Dermis microvascular lymphatic vessel endothelial cell (primary cell): ENCODE data around the gene PPHLN1. TPM values are rescaled to one million over a fixed set of nuclear protein-coding genes. Genes with fewer than 3 reads are reported as not detected.

Experiments
- DNase-seq, 2 donors: peaks; one replicate each; pipeline versions ENCODE4 v3.0.0 to v3.0.0-alpha.2; 2010; ENCODE audit warnings: low read depth in 2 of 2
- total RNA-seq: library from RNA; depleted of rRNA; stranded (reverse); fragments of >200 nt; gene quantifications from 2 replicates; pipeline ENCODE4 v1.2.1, GENCODE V29; 2014

PPHLN1 gene
- total RNA-seq, 1 donor from 2014 or later, result 57.6 TPM

GRCh38 chr12:42440608-42441007 is 114.6 kb downstream of the PPHLN1 start:
- DNase-seq, result no peak

- no peak for DNase-seq
These were observed 116.4 kb downstream of the PPHLN1 start for GRCh38 chr12:42442311-42442759.

DNA sequence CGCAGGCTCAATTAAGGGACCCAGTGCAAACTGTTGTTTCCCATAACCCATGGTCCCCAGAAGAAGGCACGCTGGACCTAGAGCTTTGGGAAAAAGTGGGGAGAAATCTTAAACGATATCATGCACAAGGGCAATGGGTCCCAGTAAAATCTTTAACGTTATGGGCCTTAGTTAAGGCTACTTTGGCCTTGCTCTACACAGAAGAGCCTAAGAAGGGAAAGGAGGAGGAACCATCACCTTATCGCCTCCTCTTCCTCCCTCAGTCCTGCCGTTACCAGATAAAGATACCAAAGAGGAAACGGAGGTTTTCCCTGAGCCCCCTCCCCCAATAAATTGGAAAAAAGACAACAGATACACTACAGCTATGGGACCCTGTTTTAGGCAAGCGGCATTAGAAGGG is 116.9 kb downstream of the PPHLN1 start:
- no peak for DNase-seq

GRCh38 chr12:42444192-42444943 is 118.4 kb downstream of the PPHLN1 start:
- DNase-seq, result no peak

DNA sequence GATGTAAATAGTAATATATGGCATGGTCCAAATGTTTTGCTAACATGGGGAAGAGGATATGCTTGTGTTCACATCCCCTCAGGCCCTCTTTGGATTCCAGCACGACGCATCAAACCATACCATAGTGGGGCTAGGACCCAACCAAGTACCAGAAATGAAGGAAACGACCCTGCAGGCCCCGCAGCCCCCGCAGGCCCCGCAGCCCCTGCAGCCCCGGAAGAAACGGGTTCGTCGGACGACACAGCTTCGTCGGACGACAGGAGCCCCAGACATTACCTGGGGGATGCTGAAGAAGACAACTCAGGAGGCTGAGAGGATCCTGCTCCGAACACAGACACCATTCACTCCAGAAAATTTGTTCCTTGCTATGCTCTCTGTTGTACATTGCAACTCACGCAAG is 119.9 kb downstream of the PPHLN1 start:
- no peak for DNase-seq

- DNase-seq, result peak in 1 of 2 donors; percentile 72
These were observed 120.8 kb downstream of the PPHLN1 start for GRCh38 chr12:42446761-42447160.

GRCh38 chr12:42447371-42447786 is 121.4 kb downstream of the PPHLN1 start:
- peak; percentile 87 to 88 for DNase-seq

GRCh38 chr12:42448841-42449240 is 122.9 kb downstream of the PPHLN1 start:
- no peak for DNase-seq

GRCh38 chr12:42450248-42450647 is 124.3 kb downstream of the PPHLN1 start:
- DNase-seq, result peak in 1 of 2 donors; percentile 26

DNA sequence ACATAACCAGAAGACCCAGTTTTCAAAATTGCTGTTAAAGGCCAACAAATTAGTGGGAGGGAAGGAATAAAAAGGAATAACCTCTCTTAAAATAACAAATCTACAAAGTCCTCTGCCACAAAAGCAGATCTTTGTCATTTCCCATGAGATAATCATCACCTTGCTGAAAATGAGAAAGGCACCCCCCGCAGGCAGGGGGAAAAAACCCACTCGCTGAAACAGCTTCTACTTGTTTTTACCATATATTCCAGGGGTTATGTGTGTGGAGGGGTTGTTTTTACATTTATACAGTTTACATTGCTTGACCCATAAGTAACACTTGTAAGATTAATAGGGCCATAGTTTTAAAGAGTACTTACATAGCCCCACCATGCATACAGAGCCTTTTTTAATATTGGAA is 132.6 kb downstream of the PPHLN1 start:
- DNase-seq, result no peak

DNA sequence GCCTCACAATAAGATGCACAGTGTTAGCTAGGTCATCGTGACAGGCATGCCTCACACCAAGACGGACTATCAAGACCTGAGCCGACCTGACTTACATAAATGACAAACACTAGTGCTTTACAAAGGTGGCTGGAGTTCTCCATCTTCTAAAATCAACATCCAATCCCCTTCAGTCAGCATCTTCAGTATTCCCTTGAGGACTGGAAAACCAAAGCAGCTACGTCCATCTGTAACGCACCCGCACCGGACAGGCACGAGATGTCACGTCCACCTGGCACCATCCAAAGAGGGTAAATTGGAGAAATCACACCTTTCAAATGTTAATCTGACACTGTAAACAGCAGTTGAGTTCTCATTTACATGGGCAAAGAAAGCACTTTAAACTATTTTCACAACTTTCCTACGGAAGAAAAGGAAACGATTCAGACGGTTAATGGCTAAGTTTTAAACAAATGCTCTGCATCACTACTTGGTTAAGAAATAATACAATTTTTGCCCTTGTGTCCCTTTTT is 133.4 kb downstream of the PPHLN1 start:
- no peak for DNase-seq

- peak in 1 of 2 donors; percentile 60 for DNase-seq
These were observed 136.5 kb downstream of the PPHLN1 start for GRCh38 chr12:42462486-42462885.

DNA sequence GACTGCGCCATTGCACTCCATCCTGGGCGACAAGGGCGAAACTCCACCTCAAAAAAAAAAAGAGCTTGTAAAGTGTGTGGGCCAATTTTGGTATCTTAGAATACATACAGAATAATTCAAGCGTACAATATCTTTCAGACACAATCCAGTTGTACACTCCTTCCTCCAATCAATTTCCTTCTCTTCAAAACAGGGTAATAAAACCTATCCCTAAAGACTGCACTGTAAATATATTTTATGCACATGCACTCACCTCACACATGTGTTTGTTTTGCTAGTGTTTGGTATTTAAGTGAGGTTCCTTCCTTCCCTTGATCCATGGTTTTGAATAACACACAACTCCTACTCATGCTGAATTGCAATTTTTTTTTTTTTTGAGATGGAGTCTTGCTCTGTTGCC is 137.7 kb downstream of the PPHLN1 start:
- no peak for DNase-seq

GRCh38 chr12:42468341-42468821 is 142.4 kb downstream of the PPHLN1 start:
- DNase-seq, result peak; percentile 65 to 89

- peak in 1 of 2 donors; percentile 48 for DNase-seq
These were observed 143.0 kb downstream of the PPHLN1 start for GRCh38 chr12:42468921-42469320.

DNA sequence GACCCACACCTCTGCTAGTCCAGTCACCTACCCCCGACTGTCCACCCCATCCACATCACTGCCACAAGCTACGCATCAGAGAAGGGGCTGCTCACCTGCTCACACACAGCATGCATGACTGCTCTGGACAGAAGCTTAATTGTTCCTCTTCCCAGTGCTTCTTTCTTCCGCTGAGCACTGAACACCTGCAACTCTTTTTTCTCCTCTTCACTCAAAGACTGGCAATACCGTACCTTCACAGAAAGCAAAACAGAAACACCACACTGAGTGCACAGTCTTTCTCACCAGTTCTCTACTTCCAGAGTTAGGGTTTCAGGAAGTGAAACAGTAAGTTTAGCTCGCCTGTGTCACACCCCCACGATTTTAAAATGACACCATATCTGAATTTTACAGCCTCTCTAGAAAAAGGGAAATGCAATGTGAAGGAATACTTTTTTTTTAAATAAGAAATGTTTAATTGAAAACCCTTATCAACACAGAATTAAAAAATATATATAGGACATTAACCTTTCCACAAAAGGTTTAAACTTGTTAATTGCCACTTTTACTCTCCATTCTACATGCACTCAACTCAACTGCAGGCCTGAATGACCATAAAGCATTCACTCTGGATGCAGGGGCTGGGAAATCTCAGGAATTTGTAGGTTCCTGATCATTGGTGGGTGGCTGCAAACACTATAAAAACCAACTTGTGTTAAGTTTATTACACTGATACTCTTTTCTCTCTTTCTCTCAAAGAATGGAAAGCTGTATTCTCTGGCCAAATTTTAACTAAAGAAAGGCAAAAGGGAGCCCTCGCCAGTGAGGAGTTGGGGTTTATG is 143.6 kb downstream of the PPHLN1 start:
- no peak for DNase-seq

- DNase-seq, result no peak
These were observed 146.4 kb downstream of the PPHLN1 start for GRCh38 chr12:42472376-42472775.

GRCh38 chr12:42473130-42473529 is 147.2 kb downstream of the PPHLN1 start:
- DNase-seq, result no peak

DNA sequence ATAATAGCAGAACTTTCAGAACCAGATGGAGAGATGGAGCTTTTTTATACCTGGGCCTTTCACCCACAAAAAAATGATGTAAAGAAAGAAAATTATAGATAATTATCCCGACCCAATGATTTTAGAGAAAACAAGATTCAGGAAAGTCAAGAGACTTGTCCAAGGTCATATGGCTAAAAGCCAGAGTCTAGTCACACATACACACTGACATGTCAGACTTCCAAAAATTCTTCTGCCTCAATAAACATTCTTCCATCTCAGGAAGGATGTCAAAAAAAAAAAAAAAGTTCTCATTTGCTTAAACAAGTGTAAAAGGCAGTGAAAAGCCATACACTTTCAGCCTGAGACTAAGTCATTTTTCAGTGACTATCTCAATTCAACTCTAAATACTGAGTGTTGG is 147.6 kb downstream of the PPHLN1 start:
- peak in 1 of 2 donors; percentile 32 for DNase-seq

GRCh38 chr12:42474391-42474790 is 148.4 kb downstream of the PPHLN1 start:
- DNase-seq, result peak in 1 of 2 donors; percentile 77

- no peak for DNase-seq
These were observed 149.1 kb downstream of the PPHLN1 start for GRCh38 chr12:42475106-42475505.

GRCh38 chr12:42477941-42478340 is 152.0 kb downstream of the PPHLN1 start:
- no peak for DNase-seq
